ENCODE measurements around the gene NYAP2. TPM values are rescaled to one million over a fixed set of nuclear protein-coding genes. Genes with fewer than 3 reads are reported as not detected.

Gene NYAP2
- total RNA-seq: not detected in 2 replicates

GRCh38 chr2:225399504-225399903, at the start of gene NYAP2:
Gene NYAP2, plus strand, starts transcription at chr2:225399710. Its CDS starts 9,171 bp downstream, at chr2:225408881.

Measured in endothelial cell of coronary artery (primary cell).